K562 (cell line): ENCODE results near the gene TRAF1. TPM values are rescaled to one million over a fixed set of nuclear protein-coding genes. Genes with fewer than 3 reads are reported as not detected.

Experiments used
- ATAC-seq: fragments of 200-7000 bp; cut with Tn5 transposase; 3 replicates; pipeline ENCODE4 v1.9.1; 2020; ENCODE audit warnings: moderate library complexity
- BruUV-seq: library from RNA; stranded (reverse); fragments of 400-500 nt; replicated peaks from 2 replicates; lab custom pipeline; 2021; lab: Mats Ljungman, UMichigan
- CTCF ChIA-PET: fragments of 300-600 bp; formaldehyde crosslinking; extraction: SDS; loops from one replicate; lab custom pipeline; 2021; ENCODE audit warnings: low intra/inter-chr PET ratio; lab: Yijun Ruan, JAX
- POLR2A ChIA-PET: fragments of 300-600, 350-650 bp; sonication (Branson Sonifier 250); formaldehyde crosslinking; extraction: SDS; loops from one replicate; lab custom pipeline; 2021; ENCODE audit warnings: antibody characterized with exemption, inconsistent platforms; lab: Yijun Ruan, JAX
- DNase-seq, 4 experiments: peaks; one replicate each; pipeline versions ENCODE4 v3.0.0 to v3.0.0-alpha.2; 2011 to 2018; ENCODE audit warnings: low spot score in 3 of 4, mixed read lengths in 3 of 4; ENCODE audit errors: extremely low read depth in 1 of 4
- FAIRE-seq: peaks from 2 replicates; lab custom pipeline; 2011; peaks lifted over from hg19 to GRCh38; lab: Jason Lieb, UNC
- H2AFZ ChIP-seq: 2 replicates; pipeline ENCODE4 v1.6.0; 2011; ENCODE audit warnings: low read depth, low read length, control low read depth, inconsistent platforms
- H3K27ac ChIP-seq: fragments of 200-600 bp; 3 replicates; pipeline ENCODE4 v1.8.0; 2011; ENCODE audit warnings: low read depth, mild to moderate bottlenecking, control low read depth, inconsistent platforms, low read length, moderate library complexity, mixed read lengths; ENCODE audit errors: extremely low read depth
- H3K27me3 ChIP-seq, 2 experiments: fragments of 300-600 bp in 1 of 2; 2 replicates in 1 of 2; 3 replicates in 1 of 2; pipeline versions ENCODE4 v1.6.0 to v1.8.0; 2011; ENCODE audit warnings: inconsistent platforms in 2 of 2, low read length in 2 of 2, mild to moderate bottlenecking in 1 of 2, mixed read lengths in 1 of 2, moderate library complexity in 1 of 2; ENCODE audit not compliant: control insufficient read depth in 2 of 2, insufficient read depth in 2 of 2
- H3K36me3 ChIP-seq: fragments of 300-600 bp; 3 replicates; pipeline ENCODE4 v1.8.0; 2011; ENCODE audit warnings: mild to moderate bottlenecking, low read length, inconsistent platforms; ENCODE audit not compliant: control insufficient read depth, insufficient read depth
- H3K4me1 ChIP-seq, 2 experiments: fragments of 200-600 bp in 1 of 2; replicated peaks in 1 of 2; 2 replicates in 1 of 2; 3 replicates in 1 of 2; pipeline versions ENCODE4 v1.5.1 to v1.8.0; 2011; ENCODE audit warnings: inconsistent platforms in 2 of 2, low read length in 2 of 2, mild to moderate bottlenecking in 1 of 2, mixed read lengths in 1 of 2, moderate library complexity in 1 of 2; ENCODE audit not compliant: control insufficient read depth in 2 of 2, insufficient read depth in 2 of 2
- H3K4me2 ChIP-seq: 2 replicates; pipeline ENCODE4 v1.6.1; 2011; ENCODE audit warnings: low read length, control low read depth, inconsistent platforms, mixed read lengths; ENCODE audit not compliant: insufficient read depth
- H3K4me3 ChIP-seq: fragments of 200-600 bp; sonication (generic), shearing (Covaris generic); 2 replicates; pipeline ENCODE4 v1.5.1; 2016; ENCODE audit warnings: control low read depth, inconsistent platforms
- H3K79me2 ChIP-seq: fragments of 200-600 bp; 3 replicates; pipeline ENCODE4 v1.8.0; 2011; ENCODE audit warnings: low read length, inconsistent platforms; ENCODE audit not compliant: control insufficient read depth, insufficient read depth
- H3K9ac ChIP-seq, 2 experiments: 2 replicates each; pipeline versions ENCODE4 v1.6.0 to v1.6.1; 2011; ENCODE audit warnings: low read depth in 2 of 2, low read length in 2 of 2, control low read depth in 1 of 2, inconsistent platforms in 1 of 2, mild to moderate bottlenecking in 1 of 2, mixed read lengths in 1 of 2; ENCODE audit not compliant: insufficient read depth in 1 of 2
- H3K9me1 ChIP-seq: one replicate; pipeline ENCODE4 v1.6.0; 2011; ENCODE audit warnings: inconsistent platforms, mild to moderate bottlenecking, low read length, moderate library complexity; ENCODE audit not compliant: control insufficient read depth, insufficient read depth
- H3K9me3 ChIP-seq: replicated peaks from 2 replicates; pipeline ENCODE4 v1.5.1; 2011; ENCODE audit warnings: low read depth, low read length, inconsistent platforms; ENCODE audit not compliant: control insufficient read depth, insufficient read depth
- H4K20me1 ChIP-seq: replicated peaks from 2 replicates; pipeline ENCODE4 v1.6.1; 2011; ENCODE audit warnings: low read length, inconsistent platforms, mixed read lengths; ENCODE audit not compliant: control insufficient read depth, insufficient read depth
- BHLHE40 ChIP-seq: IDR thresholded peaks from 2 replicates; pipeline ENCODE4 v1.6.1; 2011; ENCODE audit warnings: low read length, improper control_type of control experiment
- CCNT2 ChIP-seq: IDR thresholded peaks from 2 replicates; pipeline ENCODE4 v1.6.1; 2011; ENCODE audit warnings: borderline replicate concordance, low read depth, mild to moderate bottlenecking, moderate library complexity, mixed read lengths, low read length; ENCODE audit not compliant: insufficient read length; ENCODE audit errors: extremely low read depth
- CHD2 ChIP-seq: IDR thresholded peaks from 2 replicates; pipeline ENCODE4 v1.6.1; 2011; ENCODE audit warnings: low read depth, low read length
- E2F4 ChIP-seq: sonication (generic); formaldehyde crosslinking; IDR thresholded peaks from 2 replicates; pipeline ENCODE4 v1.8.0; 2022; ENCODE audit warnings: mild to moderate bottlenecking, low read depth, missing genetic modification reagents
- GTF2F1 ChIP-seq: IDR thresholded peaks from 2 replicates; pipeline ENCODE4 v1.6.1; 2011; ENCODE audit warnings: low read depth, low read length, improper control_type of control experiment
- HNRNPL ChIP-seq: fragments of 200-400 bp; formaldehyde crosslinking; IDR thresholded peaks from 2 replicates; pipeline ENCODE4 v1.6.1; 2017; ENCODE audit warnings: low read depth, mild to moderate bottlenecking, low read length
- KLF13 ChIP-seq: fragments of 450-650 bp; IDR thresholded peaks from 2 replicates; pipeline ENCODE4 v1.6.1; 2016; ENCODE audit warnings: missing genetic modification characterization, low read depth, mild to moderate bottlenecking, missing compliant biosample characterization, moderate library complexity, borderline replicate concordance
- MAFG ChIP-seq: fragments of 450-650 bp; conservative IDR thresholded peaks from 2 replicates; pipeline ENCODE4 v1.6.1; 2016; ENCODE audit warnings: missing genetic modification characterization, missing compliant biosample characterization
- MTA1 ChIP-seq: fragments of 450-650 bp; IDR thresholded peaks from 2 replicates; pipeline ENCODE4 v1.6.1; 2017; ENCODE audit warnings: borderline replicate concordance
- SP1 ChIP-seq: sonication (generic); formaldehyde crosslinking; IDR thresholded peaks from 2 replicates; pipeline ENCODE4 v1.8.1; 2022; ENCODE audit warnings: mild to moderate bottlenecking, missing genetic modification reagents
- SPI1 ChIP-seq: IDR thresholded peaks from 2 replicates; pipeline ENCODE4 v1.6.1; 2011; ENCODE audit warnings: low read depth, low read length, control low read depth, borderline replicate concordance
- TCFL5 ChIP-seq: fragments of 250-450 bp; sonication (Bioruptor Pico); conservative IDR thresholded peaks from 2 replicates; pipeline ENCODE4 v1.6.1; 2021; ENCODE audit warnings: mild to moderate bottlenecking, moderate library complexity, matching md5 sums
- THRAP3 ChIP-seq: fragments of 450-650 bp; IDR thresholded peaks from 2 replicates; pipeline ENCODE4 v1.6.1; 2016; ENCODE audit warnings: mild to moderate bottlenecking, inconsistent platforms, borderline replicate concordance
- YBX1 ChIP-seq: fragments of 450-650 bp; IDR thresholded peaks from 2 replicates; pipeline ENCODE4 v1.7.1; 2016; ENCODE audit warnings: mild to moderate bottlenecking
- ZBTB5 ChIP-seq: fragments of 450-650 bp; IDR thresholded peaks from 2 replicates; pipeline ENCODE4 v1.6.1; 2017; ENCODE audit warnings: antibody characterized with exemption
- ZNF146 ChIP-seq: IDR thresholded peaks from one replicate; pipeline ENCODE4 v1.6.1; 2018; ENCODE audit warnings: missing compliant biosample characterization; ENCODE audit not compliant: unreplicated experiment
- WGBS: fragments of 100-300 bp; shearing (Covaris generic); methylation state at CpG from one replicate; pipeline ENCODE4 v1.1.6; 2016; ENCODE audit warnings: low coverage, mixed read lengths; ENCODE audit not compliant: insufficient coverage; ENCODE audit errors: missing lambda C conversion rate; 5-methylcytosine and 5-hydroxymethylcytosine counted together
- in situ Hi-C: fragments of 300-500 bp; cut with MboI; formaldehyde crosslinking; loops from 4 replicates; pipeline ENCODE4 v1.15.0; 2018; ENCODE audit warnings: inconsistent platforms, mixed read lengths
- intact Hi-C: fragments of 100-400 bp; cut with micrococcal nuclease; formaldehyde crosslinking; loops from 2 replicates; pipeline ENCODE4 v1.14.2; 2022
- polyA plus RNA-seq, 8 experiments: library from polyadenylated mRNA; depleted of rRNA in 4 of 8; stranded (reverse) in 5 of 8; unstranded in 3 of 8; fragments of >200 nt; fragmentation: Nextera tagmentation in 2 of 8; fragmentation: Illumina TruSeq in 1 of 8; extraction: Ambion mirVana in 2 of 8; extraction: Trizol in 1 of 8; gene quantifications; 2 replicates each; pipeline versions ENCODE4 v1.2.1 to v1.2.3, GENCODE V29; 2011 to 2014; ENCODE audit warnings: inconsistent platforms in 1 of 8, missing spikeins in 1 of 8
- total RNA-seq, 7 experiments: library from RNA; depleted of rRNA in 6 of 7; stranded (reverse); fragments of >200 nt in 6 of 7; fragmentation: Illumina TruSeq in 2 of 7; extraction: Trizol in 2 of 7; gene quantifications; 2 replicates each; pipeline versions ENCODE4 v1.2.1 to v1.2.3, GENCODE V29; 2011 to 2021; ENCODE audit warnings: low replicate concordance in 1 of 7
- TF ChIP-seq, protein P1 (sequence below), 2 experiments: fragments of 150-350 bp in 1 of 2; IDR thresholded peaks; 2 replicates each; pipeline ENCODE4 v1.6.1; 2012 to 2016; ENCODE audit warnings: low read depth in 2 of 2, low read length in 2 of 2, mild to moderate bottlenecking in 1 of 2, moderate library complexity in 1 of 2

TRAF1 gene
- total and polyA plus RNA-seq, 9 of the 15 experiments (the other 6 are each of a cell fraction or from before 2014, with no cell fraction given): 0.01 to 1.1 (median 0.04) TPM; not detected in 2

- in situ Hi-C loops: no loop called here
- no peak overlapping the region for H3K4me3 ChIP-seq
- intact Hi-C loops: no loop called here
- TF ChIP-seq GTF2F1: no peak
- no peak for TF ChIP-seq E2F4 (CRISPR knock-in tag)
- TF ChIP-seq CHD2: no peak
- no peak for TF ChIP-seq KLF13 (tag)
- no peak for TF ChIP-seq SPI1
- TF ChIP-seq CCNT2: no peak
- TF ChIP-seq, protein P1, sequence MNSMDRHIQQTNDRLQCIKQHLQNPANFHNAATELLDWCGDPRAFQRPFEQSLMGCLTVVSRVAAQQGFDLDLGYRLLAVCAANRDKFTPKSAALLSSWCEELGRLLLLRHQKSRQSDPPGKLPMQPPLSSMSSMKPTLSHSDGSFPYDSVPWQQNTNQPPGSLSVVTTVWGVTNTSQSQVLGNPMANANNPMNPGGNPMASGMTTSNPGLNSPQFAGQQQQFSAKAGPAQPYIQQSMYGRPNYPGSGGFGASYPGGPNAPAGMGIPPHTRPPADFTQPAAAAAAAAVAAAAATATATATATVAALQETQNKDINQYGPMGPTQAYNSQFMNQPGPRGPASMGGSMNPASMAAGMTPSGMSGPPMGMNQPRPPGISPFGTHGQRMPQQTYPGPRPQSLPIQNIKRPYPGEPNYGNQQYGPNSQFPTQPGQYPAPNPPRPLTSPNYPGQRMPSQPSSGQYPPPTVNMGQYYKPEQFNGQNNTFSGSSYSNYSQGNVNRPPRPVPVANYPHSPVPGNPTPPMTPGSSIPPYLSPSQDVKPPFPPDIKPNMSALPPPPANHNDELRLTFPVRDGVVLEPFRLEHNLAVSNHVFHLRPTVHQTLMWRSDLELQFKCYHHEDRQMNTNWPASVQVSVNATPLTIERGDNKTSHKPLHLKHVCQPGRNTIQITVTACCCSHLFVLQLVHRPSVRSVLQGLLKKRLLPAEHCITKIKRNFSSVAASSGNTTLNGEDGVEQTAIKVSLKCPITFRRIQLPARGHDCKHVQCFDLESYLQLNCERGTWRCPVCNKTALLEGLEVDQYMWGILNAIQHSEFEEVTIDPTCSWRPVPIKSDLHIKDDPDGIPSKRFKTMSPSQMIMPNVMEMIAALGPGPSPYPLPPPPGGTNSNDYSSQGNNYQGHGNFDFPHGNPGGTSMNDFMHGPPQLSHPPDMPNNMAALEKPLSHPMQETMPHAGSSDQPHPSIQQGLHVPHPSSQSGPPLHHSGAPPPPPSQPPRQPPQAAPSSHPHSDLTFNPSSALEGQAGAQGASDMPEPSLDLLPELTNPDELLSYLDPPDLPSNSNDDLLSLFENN (IDR thresholded peaks at IDR 0.05; ENCODE audit: low read depth in 2 of 2, low read length in 2 of 2): no peak
- no peak for TF ChIP-seq YBX1
- TF ChIP-seq BHLHE40: no peak
- no peak for TF ChIP-seq HNRNPL
- no peak for TF ChIP-seq ZNF146 (CRISPR knock-in tag)
- TF ChIP-seq MTA1: no peak
- TF ChIP-seq MAFG (tag): no peak
- no peak for TF ChIP-seq THRAP3
- TF ChIP-seq SP1 (CRISPR knock-in tag): no peak
- no peak for TF ChIP-seq TCFL5
- TF ChIP-seq ZBTB5: no peak
- TF ChIP-seq, all 486 proteins: peak for 0
- Histone ChIP-seq H3K27me3 (no peaks in the 10 kb centered on the region), H3K36me3 (no peaks in the 10 kb centered on the region), H2AFZ (no peak overlapping the region), H3K9me3 (no peaks in the 10 kb centered on the region), H3K4me2 (no peak overlapping the region), H3K4me1 (peaks cover 12 to 15% of the 10 kb centered on the region in 2 experiments; a peak in 4 of 5 replicates), H4K20me1 (no peaks in the 10 kb centered on the region), H3K79me2 (no peaks in the 10 kb centered on the region), H3K9ac (no peak overlapping the region), H3K27ac (no peak overlapping the region), H3K9me1 (no peaks in the 10 kb centered on the region)
- ChIA-PET CTCF (no interaction called here), POLR2A (interaction anchor here (1.4 to 1.8 kb wide), 3 partner anchors 10 to 13 kb away, joined by 3 to 6 read pairs (median 3); no protein-coding TSS in a partner anchor)
- BruUV-seq: no TSS peak
- WGBS: 33% methylated on average over 3 of the region's 3 CpGs
- FAIRE-seq (no peak), DNase-seq (no peak), ATAC-seq (no peak)
These were observed 16.0 kb downstream of the TRAF1 start for GRCh38 chr9:120910643-120911042.
